Neural crest cell (in vitro differentiated cells): ENCODE measurements around the gene CEP89. TPM values are rescaled to one million over a fixed set of nuclear protein-coding genes. Genes with fewer than 3 reads are reported as not detected.

Experiments used
- DNase-seq: peaks from one replicate; pipeline ENCODE4 v3.0.0; 2021; ENCODE audit warnings: low read depth, mixed read lengths, low spot score
- H3K27ac Mint-ChIP-seq: one replicate; pipeline ENCODE4 v1.8.0; 2021; ENCODE audit warnings: mild to moderate bottlenecking, mixed read lengths; ENCODE audit not compliant: unreplicated experiment
- H3K27me3 Mint-ChIP-seq: 2 replicates; pipeline ENCODE4 v1.8.0; 2021; ENCODE audit warnings: low read depth, mild to moderate bottlenecking, mixed read lengths
- H3K36me3 Mint-ChIP-seq: 2 replicates; pipeline ENCODE4 v1.8.0; 2021; ENCODE audit warnings: low read depth, mild to moderate bottlenecking, mixed read lengths
- H3K4me1 Mint-ChIP-seq: 2 replicates; pipeline ENCODE4 v1.8.0; 2021; ENCODE audit warnings: mixed read lengths
- H3K4me3 Mint-ChIP-seq: one replicate; pipeline ENCODE4 v1.8.0; 2021; ENCODE audit warnings: mild to moderate bottlenecking, mixed read lengths
- H3K9me3 Mint-ChIP-seq: 2 replicates; pipeline ENCODE4 v1.8.0; 2021; ENCODE audit warnings: mixed read lengths
- CTCF ChIP-seq: fragments of 200-600 bp; sonication (generic); conservative IDR thresholded peaks from 2 replicates; pipeline ENCODE4 v1.5.0; 2021; ENCODE audit warnings: antibody characterized with exemption, mild to moderate bottlenecking
- total RNA-seq: library from RNA; stranded (reverse); gene quantifications from 2 replicates; pipeline ENCODE4 v1.2.1, GENCODE V29; 2021

CEP89 gene
- total RNA-seq, 1 donor from 2014 or later = 50.8 TPM

- no peaks in the 10 kb centered on the region for H3K27me3 Mint-ChIP-seq
- no peak overlapping the region for H3K4me3 Mint-ChIP-seq
- TF ChIP-seq CTCF = no peak
- H3K4me1 Mint-ChIP-seq = no peaks in the 10 kb centered on the region
- H3K27ac Mint-ChIP-seq = no peak overlapping the region
- peaks cover 40% of the 10 kb centered on the region for H3K36me3 Mint-ChIP-seq
- peaks cover 2% of the 10 kb centered on the region for H3K9me3 Mint-ChIP-seq
- no peak for DNase-seq
Observed at GRCh38 chr19:32930567-32930966, 41.2 kb downstream of the CEP89 start.

- H3K36me3 Mint-ChIP-seq = peaks cover 37% of the 10 kb centered on the region
- H3K4me1 Mint-ChIP-seq = no peaks in the 10 kb centered on the region
- H3K27me3 Mint-ChIP-seq = no peaks in the 10 kb centered on the region
- peaks cover 2% of the 10 kb centered on the region for H3K9me3 Mint-ChIP-seq
- no peak for DNase-seq
- H3K27ac Mint-ChIP-seq = no peak overlapping the region
- no peak overlapping the region for H3K4me3 Mint-ChIP-seq
- TF ChIP-seq CTCF = no peak
Observed at GRCh38 chr19:32928806-32929205, 43.0 kb downstream of the CEP89 start.

GRCh38 chr19:32924200-32924599 lies 47.6 kb downstream of the CEP89 start:
- no peak for TF ChIP-seq CTCF
- Mint-ChIP-seq H3K27me3 (no peaks in the 10 kb centered on the region), H3K4me3 (no peak overlapping the region), H3K9me3 (peaks cover 2% of the 10 kb centered on the region), H3K27ac (no peak overlapping the region), H3K36me3 (peaks cover 20% of the 10 kb centered on the region), H3K4me1 (no peaks in the 10 kb centered on the region)
- no peak for DNase-seq

GRCh38 chr19:32921624-32922023 lies 50.1 kb downstream of the CEP89 start:
- no peak overlapping the region for H3K4me3 Mint-ChIP-seq
- no peaks in the 10 kb centered on the region for H3K9me3 Mint-ChIP-seq
- H3K4me1 Mint-ChIP-seq = no peaks in the 10 kb centered on the region
- peaks cover 2% of the 10 kb centered on the region for H3K36me3 Mint-ChIP-seq
- DNase-seq = no peak
- H3K27ac Mint-ChIP-seq = no peak overlapping the region
- H3K27me3 Mint-ChIP-seq = no peaks in the 10 kb centered on the region
- no peak for TF ChIP-seq CTCF

GRCh38 chr19:32919365-32919764 lies 52.4 kb downstream of the CEP89 start:
- no peaks in the 10 kb centered on the region for H3K27me3 Mint-ChIP-seq
- no peak for DNase-seq
- no peaks in the 10 kb centered on the region for H3K4me1 Mint-ChIP-seq
- H3K4me3 Mint-ChIP-seq = no peak overlapping the region
- no peak overlapping the region for H3K27ac Mint-ChIP-seq
- peaks cover 2% of the 10 kb centered on the region for H3K36me3 Mint-ChIP-seq
- H3K9me3 Mint-ChIP-seq = no peaks in the 10 kb centered on the region
- no peak for TF ChIP-seq CTCF

- H3K27me3 Mint-ChIP-seq = no peaks in the 10 kb centered on the region
- H3K36me3 Mint-ChIP-seq = no peaks in the 10 kb centered on the region
- H3K27ac Mint-ChIP-seq = no peak overlapping the region
- no peak for TF ChIP-seq CTCF
- H3K4me1 Mint-ChIP-seq = no peaks in the 10 kb centered on the region
- no peaks in the 10 kb centered on the region for H3K9me3 Mint-ChIP-seq
- no peak overlapping the region for H3K4me3 Mint-ChIP-seq
- no peak for DNase-seq
Observed at GRCh38 chr19:32917616-32917996, 54.2 kb downstream of the CEP89 start.
